ENCODE results near the gene MCEE.
"Not testable (repeated sequence)": the region's sequence is repeated elsewhere in the genome, so short reads cannot be mapped to it uniquely, and the experiment has no call there.

DNA sequence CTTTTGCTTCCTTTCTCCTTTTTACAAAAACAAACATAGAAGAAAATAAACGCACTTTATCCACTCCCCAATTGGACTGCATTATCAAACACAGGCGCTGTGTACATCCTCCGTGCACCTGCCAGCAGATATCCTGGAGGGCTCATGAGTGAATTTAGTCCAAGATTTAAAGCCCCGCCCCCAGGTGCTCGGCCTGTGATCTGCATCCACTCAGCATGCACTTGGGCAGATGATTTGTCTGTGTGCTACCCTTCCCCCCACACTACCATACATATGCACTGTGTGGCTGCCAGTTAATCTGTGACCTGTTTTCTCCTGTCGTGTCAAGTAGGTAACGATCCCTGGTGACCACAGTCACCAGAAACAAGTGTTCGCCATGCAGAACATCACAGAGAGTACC, 48.8 kb upstream of the MCEE start:
- TF ChIP-seq CTCF, POLR2A (IDR thresholded peaks at IDR 0.05): not testable (repeated sequence)

Measured in lower leg skin (tissue), 3 donors.